HepG2 (cell line): Measurements from ENCODE around the gene SMAD3. TPM values are rescaled to one million over a fixed set of nuclear protein-coding genes. Genes with fewer than 3 reads are reported as not detected.

Source experiments
- ATAC-seq: fragments of 200-7000 bp; cut with Tn5 transposase; 3 replicates; pipeline ENCODE4 v1.9.1; 2020; ENCODE audit warnings: mild to moderate bottlenecking, moderate library complexity
- BruUV-seq: library from RNA; stranded (reverse); fragments of 400-500 nt; replicated peaks from 2 replicates; lab custom pipeline; 2021; lab: Mats Ljungman, UMichigan
- CTCF ChIA-PET: fragments of 300-600 bp; formaldehyde crosslinking; extraction: SDS; loops from one replicate; lab custom pipeline; 2021; ENCODE audit warnings: low total read pairs, inconsistent platforms, low intra/inter-chr PET ratio; lab: Yijun Ruan, JAX
- POLR2A ChIA-PET: fragments of 350-600 bp; sonication (Branson Sonifier 250); formaldehyde crosslinking; loops from one replicate; lab custom pipeline; 2020; ENCODE audit warnings: antibody characterized with exemption, inconsistent platforms; lab: Yijun Ruan, JAX
- DNase-seq: peaks from one replicate; pipeline ENCODE4 v3.0.0-alpha.2; 2015; ENCODE audit warnings: low spot score
- FAIRE-seq: peaks from 3 replicates; lab custom pipeline; 2011; peaks lifted over from hg19 to GRCh38; lab: Jason Lieb, UNC
- H2AFZ ChIP-seq: one replicate; pipeline ENCODE4 v1.6.1; 2011; ENCODE audit warnings: low read length, inconsistent platforms
- H3K27ac ChIP-seq: fragments of 300-600 bp; 3 replicates; pipeline ENCODE4 v1.8.0; 2011; ENCODE audit warnings: mixed run types, mild to moderate bottlenecking, mixed read lengths, low read length, inconsistent platforms; ENCODE audit not compliant: insufficient read depth; ENCODE audit errors: extremely low read length
- H3K27me3 ChIP-seq, 2 experiments: fragments of 200-600 bp in 1 of 2; 2 replicates in 1 of 2; 3 replicates in 1 of 2; pipeline versions ENCODE4 v1.6.0 to v1.8.0; 2011; ENCODE audit warnings: low read length in 2 of 2, mild to moderate bottlenecking in 2 of 2, moderate library complexity in 2 of 2, inconsistent platforms in 1 of 2; ENCODE audit not compliant: insufficient read depth in 2 of 2, control insufficient read depth in 1 of 2
- H3K36me3 ChIP-seq, 2 experiments: fragments of 200-600 bp in 1 of 2; replicated peaks in 1 of 2; 2 replicates in 1 of 2; 3 replicates in 1 of 2; pipeline versions ENCODE4 v1.5.1 to v1.8.0; 2011; ENCODE audit warnings: low read length in 2 of 2, inconsistent platforms in 1 of 2; ENCODE audit not compliant: insufficient read depth in 2 of 2, control insufficient read depth in 1 of 2
- H3K4me1 ChIP-seq: 2 replicates; pipeline ENCODE4 v1.5.1; 2012; ENCODE audit warnings: low read length, inconsistent platforms; ENCODE audit not compliant: insufficient read depth
- H3K4me2 ChIP-seq: 2 replicates; pipeline ENCODE4 v1.6.0; 2011; ENCODE audit warnings: low read depth, low read length, inconsistent platforms
- H3K4me3 ChIP-seq, 3 experiments: fragments of 200-600 bp in 1 of 3; sonication (generic), shearing (Covaris generic) in 1 of 3; replicated peaks in 1 of 3; 2 replicates each; pipeline ENCODE4 v1.5.1; 2011 to 2016; ENCODE audit warnings: low read length in 3 of 3, inconsistent platforms in 2 of 3, low read depth in 2 of 3, mild to moderate bottlenecking in 2 of 3, control low read depth in 1 of 3, mixed read lengths in 1 of 3; ENCODE audit not compliant: insufficient read depth in 1 of 3
- H3K79me2 ChIP-seq: one replicate; pipeline ENCODE4 v1.6.1; 2011; ENCODE audit warnings: low read length, inconsistent platforms; ENCODE audit not compliant: insufficient read depth
- H3K9ac ChIP-seq: 2 replicates; pipeline ENCODE4 v1.6.0; 2011; ENCODE audit warnings: mild to moderate bottlenecking, low read depth, low read length, inconsistent platforms; ENCODE audit not compliant: insufficient read depth
- H3K9me3 ChIP-seq: 2 replicates; pipeline ENCODE4 v1.5.1; 2012; ENCODE audit warnings: mild to moderate bottlenecking, low read length
- H4K20me1 ChIP-seq: 2 replicates; pipeline ENCODE4 v1.6.0; 2011; ENCODE audit warnings: inconsistent platforms, mild to moderate bottlenecking, low read length, moderate library complexity; ENCODE audit not compliant: insufficient read depth
- FOSL2 ChIP-seq: sonication (generic); formaldehyde crosslinking; IDR thresholded peaks from 2 replicates; pipeline ENCODE4 v1.4.0; 2020; ENCODE audit warnings: missing genetic modification reagents
- ZBTB33 ChIP-seq: sonication (generic); formaldehyde crosslinking; IDR thresholded peaks from 2 replicates; pipeline ENCODE4 v1.4.0; 2020; ENCODE audit warnings: missing genetic modification reagents
- ZNF761 ChIP-seq: sonication (generic); formaldehyde crosslinking; conservative IDR thresholded peaks from 2 replicates; pipeline ENCODE4 v1.4.0; 2020; ENCODE audit warnings: mild to moderate bottlenecking, missing genetic modification reagents
- WGBS: methylation state at CpG from one replicate; pipeline ENCODE4 v1.1.6; 2017; ENCODE audit warnings: low lambda C conversion rate; 5-methylcytosine and 5-hydroxymethylcytosine counted together
- in situ Hi-C: cut with HindIII; loops from 2 replicates; pipeline ENCODE4 v1.10.0; 2017; ENCODE audit warnings: low pct_unique_long_range_greater_than_20kb; ENCODE audit not compliant: extremely low pct_ligation_motif_present
- intact Hi-C: fragments of 100-400 bp; cut with micrococcal nuclease; formaldehyde crosslinking; loops from one replicate; pipeline ENCODE4 v1.10.0; 2022; ENCODE audit not compliant: unreplicated experiment
- polyA plus RNA-seq, 8 experiments: library from polyadenylated mRNA; depleted of rRNA in 3 of 8; stranded (reverse) in 7 of 8; unstranded in 1 of 8; fragments of >200 nt; fragmentation: Illumina TruSeq in 4 of 8; extraction: Trizol in 4 of 8; gene quantifications; 2 replicates each; pipeline versions ENCODE4 v1.2.1 to v1.2.3, GENCODE V29; 2011 to 2016; ENCODE audit warnings: low read depth in 4 of 8, missing spikeins in 1 of 8, mixed read lengths in 1 of 8; ENCODE audit not compliant: insufficient read depth in 1 of 8
- total RNA-seq, 5 experiments: library from RNA; depleted of rRNA; stranded (reverse); fragments of >200 nt; fragmentation: Illumina TruSeq; extraction: Trizol; gene quantifications; 2 replicates each; pipeline ENCODE4 v1.2.3, GENCODE V29; 2016; ENCODE audit warnings: low read depth in 1 of 5

SMAD3 gene
- total and polyA plus RNA-seq, 2 of the 13 experiments (the other 11 are each of a cell fraction or from before 2014, with no cell fraction given) = 8.6 to 56.3 TPM

- Histone ChIP-seq H3K4me3 (no peak overlapping the region), H3K36me3 (peaks cover 11 to 20% of the 10 kb centered on the region in 2 experiments; a peak in 4 of 5 replicates), H3K79me2 (peaks cover 60% of the 10 kb centered on the region), H4K20me1 (peaks cover 85% of the 10 kb centered on the region), H3K27ac (no peak overlapping the region), H3K9me3 (no peaks in the 10 kb centered on the region), H3K9ac (no peak overlapping the region), H3K4me1 (peaks cover 45% of the 10 kb centered on the region), H2AFZ (no peak overlapping the region), H3K27me3 (no peaks in the 10 kb centered on the region), H3K4me2 (no peak overlapping the region)
- POLR2A ChIA-PET = interaction anchor here (0.8 to 1.8 kb wide), 4 partner anchors 21 to 62 kb away, joined by 3 to 6 read pairs (median 4); no protein-coding TSS in a partner anchor
- TF ChIP-seq ZBTB33 (peak; percentile 73), FOSL2 (CRISPR knock-in tag) (0 out of 2 replicates have a peak, but pooled peaks have one; percentile 34), ZNF761 (CRISPR knock-in tag) (no peak)
- CTCF ChIA-PET = no interaction called here
- in situ Hi-C loops = no loop called here
- no peak for FAIRE-seq
- intact Hi-C loops = no loop called here
- ATAC-seq = no peak
- no peak for DNase-seq
- WGBS = 92% methylated on average over 20 of the region's 20 CpGs
- no TSS peak for BruUV-seq
Observed at GRCh38 chr15:67125589-67126502, 60.4 kb downstream of the SMAD3 start.
